NCI-H748 (cell line): ENCODE data around the gene MAP2K2.
"Not testable (repeated sequence)": the region's sequence is repeated elsewhere in the genome, so short reads cannot be mapped to it uniquely, and the experiment has no call there.

Experiments used
- DNase-seq: peaks from one replicate; lab custom pipeline; 2025; ENCODE audit not compliant: unreplicated experiment; lab: John Stamatoyannopoulos, UW

Gene MAP2K2

DNA sequence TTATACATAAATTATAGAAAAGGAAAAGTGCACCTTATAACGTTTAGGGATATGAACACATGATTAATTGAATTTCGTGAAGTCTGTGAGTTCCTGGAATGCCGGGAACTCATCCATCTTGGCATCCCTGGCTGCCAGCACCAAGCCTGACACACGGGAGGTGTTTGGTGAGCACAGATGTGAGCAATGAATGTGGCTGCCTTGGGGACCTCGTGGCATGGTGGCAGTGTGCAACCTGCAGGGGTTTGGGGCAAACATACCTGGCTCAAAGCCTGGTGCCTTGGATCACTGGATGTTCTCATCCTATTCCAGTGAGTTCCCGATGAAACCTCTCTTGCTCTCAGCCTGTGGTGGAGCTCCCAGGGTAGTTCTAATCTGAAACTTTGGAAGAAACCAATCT, 10.4 kb upstream of the MAP2K2 start:
- DNase-seq = no peak

GRCh38 chr19:4130744-4131438, 7.0 kb upstream of the MAP2K2 start:
- no peak for DNase-seq

DNA sequence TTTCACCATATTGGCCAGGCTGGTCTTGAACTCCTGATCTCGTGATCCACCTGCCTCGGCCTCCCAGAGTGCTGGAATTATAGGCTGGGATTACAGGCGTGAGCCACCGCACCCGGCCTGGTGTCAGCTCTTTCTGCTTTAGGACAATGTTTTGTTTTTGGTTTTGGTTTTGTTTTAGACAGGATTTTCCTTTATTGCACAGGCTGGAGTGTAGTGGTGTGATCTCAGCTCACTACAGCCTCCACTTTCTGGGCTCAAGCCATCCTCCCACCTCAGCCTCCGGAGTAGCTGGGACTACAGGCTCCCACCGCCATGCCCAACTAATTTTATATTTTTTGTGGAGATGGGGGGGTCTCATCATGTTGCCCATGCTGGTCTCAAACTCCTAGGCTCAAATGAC, 5.1 kb upstream of the MAP2K2 start:
- not testable (repeated sequence) for DNase-seq

GRCh38 chr19:4127322-4127721, 3.4 kb upstream of the MAP2K2 start:
- DNase-seq = not testable (repeated sequence)

DNA sequence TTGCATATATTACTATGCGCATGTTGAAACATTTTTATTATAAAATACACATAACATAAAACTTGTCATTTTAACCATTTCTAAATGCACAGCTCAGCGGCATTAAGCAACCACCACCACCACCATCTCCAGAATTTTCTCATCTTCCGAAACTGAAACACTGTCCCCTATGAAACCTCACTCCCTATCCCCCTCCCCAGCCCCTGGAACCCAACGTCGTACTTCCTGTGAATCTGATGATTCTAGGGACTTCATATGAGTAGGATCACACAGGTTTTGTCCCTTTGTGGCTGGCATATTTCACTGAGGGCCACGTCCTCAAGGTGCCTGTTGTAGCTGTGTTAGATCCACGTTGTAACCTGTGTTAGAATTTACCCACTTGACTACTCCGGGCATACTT, 716 bp upstream of the MAP2K2 start:
- DNase-seq = peak; percentile 9

DNA sequence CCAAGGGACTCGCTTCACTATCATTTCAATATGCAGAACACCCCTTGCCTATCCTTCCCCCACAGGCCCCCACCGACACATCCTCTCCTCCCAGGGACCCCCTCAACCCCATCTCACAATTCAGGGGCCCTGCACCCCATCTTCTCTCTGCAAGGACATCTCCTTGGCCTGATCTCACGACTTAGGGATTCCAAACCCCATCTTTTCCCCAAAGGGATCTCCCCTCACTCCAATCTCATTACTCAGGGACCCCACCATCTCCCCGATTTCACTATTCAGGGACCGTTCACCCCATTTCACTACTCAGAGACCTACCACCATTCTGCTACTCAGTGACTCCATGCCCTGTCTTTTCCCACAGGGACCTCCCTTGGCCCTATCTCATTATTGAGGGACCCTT, 1.4 kb downstream of the MAP2K2 start:
- no peak for DNase-seq

DNA sequence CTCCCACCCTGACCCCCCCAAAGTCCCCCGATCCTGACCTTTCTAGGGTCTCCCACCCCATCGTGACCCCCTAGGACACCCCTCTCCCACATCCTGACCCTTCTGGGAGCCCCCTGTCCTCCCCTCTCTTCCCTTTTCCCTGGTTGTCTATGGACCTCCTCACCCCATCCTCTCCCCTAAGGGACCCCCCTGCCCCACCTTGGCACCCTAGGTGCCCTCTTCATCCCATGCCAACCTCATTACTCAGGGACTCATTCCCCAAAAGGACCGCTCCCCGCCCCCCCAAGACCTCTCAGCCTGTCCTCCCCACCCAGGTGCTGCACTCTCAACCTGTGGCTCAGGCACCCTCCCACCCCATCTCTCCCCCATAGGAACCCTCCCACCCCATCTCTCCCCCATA, 2.1 kb downstream of the MAP2K2 start:
- no peak for DNase-seq

DNA sequence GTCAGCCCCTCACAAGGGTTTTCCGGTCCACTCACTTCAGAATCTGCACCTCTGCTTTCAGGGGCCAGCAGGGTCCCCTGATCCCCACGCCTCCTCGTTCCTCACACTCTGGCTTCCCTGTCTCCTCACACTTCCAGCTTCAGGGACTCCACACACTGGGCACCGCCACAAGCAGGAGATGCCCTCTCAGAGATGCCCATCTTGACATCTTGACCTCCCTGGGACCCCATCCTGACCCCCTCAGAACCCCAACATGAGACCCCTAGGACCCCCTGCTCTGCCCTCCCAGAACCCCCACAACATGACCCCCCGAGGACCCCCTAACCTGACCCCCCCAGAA, 2.7 kb downstream of the MAP2K2 start:
- DNase-seq = no peak

GRCh38 chr19:4120559-4121272, 3.2 kb downstream of the MAP2K2 start:
- DNase-seq = no peak

- no peak for DNase-seq
Observed at GRCh38 chr19:4119763-4120162, 4.2 kb downstream of the MAP2K2 start.

DNA sequence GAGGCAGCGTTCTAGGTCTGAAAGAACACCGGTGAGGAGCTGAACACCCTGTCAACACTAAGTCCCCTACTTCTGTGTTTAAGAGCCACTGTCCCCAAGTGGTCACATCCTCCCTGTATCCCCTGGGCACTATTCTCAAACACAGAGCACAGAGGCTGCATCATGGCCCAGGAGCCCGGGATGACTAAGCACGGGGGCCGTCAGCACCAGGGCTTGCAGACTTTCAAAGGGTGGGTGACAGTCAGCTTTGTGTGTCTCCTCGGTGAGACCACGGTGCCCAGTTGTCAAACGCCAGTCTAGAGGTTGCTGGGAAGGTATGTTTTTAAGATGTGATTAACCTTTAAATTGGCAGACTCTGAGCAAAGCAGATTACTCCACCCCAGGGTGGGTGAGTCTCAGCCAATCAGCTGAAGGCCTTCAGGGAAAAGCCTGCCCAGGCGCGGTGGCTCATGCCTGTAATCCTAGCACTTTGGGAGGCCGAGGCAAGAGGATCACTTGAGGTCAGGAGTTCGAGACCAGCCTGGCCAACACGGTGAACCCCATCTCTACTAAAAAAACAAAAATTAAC, 8.0 kb downstream of the MAP2K2 start:
- no peak for DNase-seq

GRCh38 chr19:4115050-4115817, 8.7 kb downstream of the MAP2K2 start:
- no peak for DNase-seq

DNA sequence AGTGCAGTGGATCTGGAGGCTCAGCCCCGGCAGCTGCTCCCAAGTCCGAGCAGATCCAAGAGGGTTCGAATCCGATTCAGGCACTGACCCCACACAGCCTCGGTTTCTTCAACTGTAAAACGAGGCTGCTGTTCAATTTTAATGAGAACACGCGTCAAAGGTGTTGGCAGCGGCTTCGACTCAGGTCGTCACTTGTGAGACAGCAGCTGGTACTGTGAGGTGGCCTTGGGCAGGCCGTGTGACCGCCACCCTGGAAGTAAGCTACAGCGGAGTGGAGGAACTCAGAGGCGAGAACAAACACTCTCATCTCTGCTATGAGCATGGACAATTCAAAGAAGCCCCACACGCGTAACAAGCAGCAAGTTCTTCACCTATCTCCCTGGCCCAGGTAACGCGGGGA, 9.7 kb downstream of the MAP2K2 start:
- DNase-seq = no peak

DNA sequence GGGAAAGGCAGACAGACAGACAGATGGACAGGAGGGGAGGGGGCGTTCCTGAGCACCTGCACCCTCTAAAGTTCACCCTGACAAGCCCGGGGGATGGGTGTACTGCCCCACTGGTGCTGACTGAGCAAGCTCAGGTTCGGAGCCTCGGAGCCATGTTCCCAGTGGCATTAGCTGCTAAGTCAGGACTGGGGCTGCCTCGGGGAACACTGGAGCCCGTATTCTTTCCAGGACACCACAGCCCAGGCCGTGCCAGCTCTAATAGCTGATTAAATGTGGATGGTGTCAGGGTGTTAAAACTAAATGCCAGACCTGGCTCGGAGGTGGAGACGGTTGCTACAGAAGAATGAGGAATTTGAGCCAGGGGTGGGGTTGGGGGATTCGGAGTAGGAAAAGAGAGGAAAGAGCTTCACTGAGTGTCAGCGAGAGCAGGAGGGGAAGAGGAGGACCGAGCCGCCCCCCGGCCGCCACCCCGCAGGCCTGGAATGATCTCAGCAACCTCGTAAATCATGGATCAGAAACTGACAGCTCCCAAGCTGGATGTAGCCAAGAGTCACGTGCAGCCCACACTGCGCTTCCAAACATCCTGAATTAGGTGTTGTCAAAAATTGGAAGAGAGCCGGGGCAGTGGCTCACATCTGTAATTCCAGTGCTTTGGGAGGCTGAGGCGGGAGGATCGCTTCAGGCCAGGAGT, 10.4 kb downstream of the MAP2K2 start:
- no peak for DNase-seq

- no peak for DNase-seq
Observed at GRCh38 chr19:4112367-4112766, 11.6 kb downstream of the MAP2K2 start.

GRCh38 chr19:4109626-4109945, 14.3 kb downstream of the MAP2K2 start:
- no peak for DNase-seq

- DNase-seq = no peak
Observed at GRCh38 chr19:4108767-4109625, 14.9 kb downstream of the MAP2K2 start.

- no peak for DNase-seq
Observed at GRCh38 chr19:4103080-4103433, 20.9 kb downstream of the MAP2K2 start.

- no peak for DNase-seq
Observed at GRCh38 chr19:4102339-4103079, 21.4 kb downstream of the MAP2K2 start.

- DNase-seq = no peak
Observed at GRCh38 chr19:4101496-4101770, 22.5 kb downstream of the MAP2K2 start.
